Glutamatergic neuron (in vitro differentiated cells): ENCODE results near the gene RIPOR3. TPM values are rescaled to one million over a fixed set of nuclear protein-coding genes. Genes with fewer than 3 reads are reported as not detected.

ENCODE experiments used
- DNase-seq: peaks from one replicate; pipeline ENCODE4 v3.0.0; 2022
- H3K27ac Mint-ChIP-seq: one replicate; pipeline ENCODE4 v1.8.0; 2020; ENCODE audit warnings: mild to moderate bottlenecking, mixed read lengths, inconsistent platforms; ENCODE audit not compliant: unreplicated experiment
- H3K27me3 Mint-ChIP-seq: one replicate; pipeline ENCODE4 v1.8.0; 2020; ENCODE audit warnings: mild to moderate bottlenecking, moderate library complexity, mixed read lengths, inconsistent platforms; ENCODE audit not compliant: unreplicated experiment
- H3K36me3 Mint-ChIP-seq: one replicate; pipeline ENCODE4 v1.8.0; 2020; ENCODE audit warnings: mild to moderate bottlenecking, mixed read lengths, inconsistent platforms; ENCODE audit not compliant: unreplicated experiment
- H3K4me1 Mint-ChIP-seq: one replicate; pipeline ENCODE4 v1.8.0; 2020; ENCODE audit warnings: mild to moderate bottlenecking, low read depth, mixed read lengths, inconsistent platforms; ENCODE audit not compliant: unreplicated experiment
- H3K4me3 Mint-ChIP-seq: one replicate; pipeline ENCODE4 v1.8.0; 2020; ENCODE audit warnings: mild to moderate bottlenecking, mixed read lengths, inconsistent platforms; ENCODE audit not compliant: unreplicated experiment
- H3K9me3 Mint-ChIP-seq: one replicate; pipeline ENCODE4 v1.8.0; 2020; ENCODE audit warnings: mild to moderate bottlenecking, moderate library complexity, mixed read lengths, inconsistent platforms; ENCODE audit not compliant: unreplicated experiment
- CTCF ChIP-seq: fragments of 200-600 bp; sonication (generic); IDR thresholded peaks from one replicate; pipeline ENCODE4 v1.5.0; 2021; ENCODE audit not compliant: partially characterized antibody, unreplicated experiment
- total RNA-seq: library from RNA; stranded (reverse); fragmentation: NEBNext Ultra II Directional; extraction: Animal tissue kit (Norgen Biotek cat#: 25700); gene quantifications from one replicate; pipeline ENCODE4 v1.2.1, GENCODE V29; 2021; ENCODE audit not compliant: unreplicated experiment

RIPOR3 gene
- total RNA-seq, 1 donor from 2014 or later, result not detected

GRCh38 chr20:50659975-50660670 lies 31.2 kb downstream of the RIPOR3 start:
- Mint-ChIP-seq H3K9me3 (peaks cover 1% of the 10 kb centered on the region), H3K27ac (no peak overlapping the region), H3K27me3 (peaks cover 4% of the 10 kb centered on the region), H3K36me3 (no peaks in the 10 kb centered on the region), H3K4me3 (no peak overlapping the region), H3K4me1 (peaks cover 11% of the 10 kb centered on the region)
- no peak for TF ChIP-seq CTCF
- DNase-seq, result no peak

- no peaks in the 10 kb centered on the region for H3K36me3 Mint-ChIP-seq
- TF ChIP-seq CTCF, result no peak
- H3K4me3 Mint-ChIP-seq, result no peak overlapping the region
- peaks cover 4% of the 10 kb centered on the region for H3K27me3 Mint-ChIP-seq
- H3K4me1 Mint-ChIP-seq, result peaks cover 7% of the 10 kb centered on the region
- no peak for DNase-seq
- H3K9me3 Mint-ChIP-seq, result peaks cover 1% of the 10 kb centered on the region
- no peak overlapping the region for H3K27ac Mint-ChIP-seq
Observed at GRCh38 chr20:50658804-50659380, 32.5 kb downstream of the RIPOR3 start.

DNA sequence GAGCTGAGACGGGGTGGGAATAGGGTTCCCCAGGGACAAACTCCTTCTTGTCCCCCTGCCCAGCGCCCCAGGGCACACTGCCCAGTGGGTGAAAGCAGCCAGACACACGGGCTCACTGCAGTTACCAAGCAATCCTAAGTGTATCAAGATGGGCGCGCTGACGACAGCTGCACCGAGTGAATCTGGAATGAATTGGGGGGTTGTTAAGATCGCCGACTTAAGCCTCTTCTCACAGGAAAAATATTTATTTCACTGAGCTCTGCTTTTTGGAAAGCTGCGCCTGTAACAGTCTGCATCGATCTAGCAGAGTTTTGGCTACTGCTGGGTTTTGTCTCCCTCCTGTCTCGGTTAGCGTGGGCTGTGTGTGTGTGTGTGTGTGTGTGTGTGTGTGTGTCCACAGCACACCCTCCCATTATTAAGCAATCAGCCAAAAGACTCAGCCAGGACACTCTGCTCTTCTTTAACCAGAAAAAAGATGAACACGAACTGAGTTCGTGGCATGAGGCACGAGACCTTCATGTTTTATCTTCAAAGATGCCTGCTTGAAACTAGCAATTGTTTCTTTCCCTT lies 35.9 kb downstream of the RIPOR3 start:
- DNase-seq, result no peak
- peaks cover 4% of the 10 kb centered on the region for H3K27me3 Mint-ChIP-seq
- TF ChIP-seq CTCF, result no peak
- peaks cover 2% of the 10 kb centered on the region for H3K9me3 Mint-ChIP-seq
- peaks cover under 1% of the 10 kb centered on the region for H3K4me1 Mint-ChIP-seq
- H3K4me3 Mint-ChIP-seq, result no peak overlapping the region
- no peak overlapping the region for H3K27ac Mint-ChIP-seq
- H3K36me3 Mint-ChIP-seq, result no peaks in the 10 kb centered on the region

- peaks cover 4% of the 10 kb centered on the region for H3K27me3 Mint-ChIP-seq
Observed at GRCh38 chr20:50654904-50655303, 36.4 kb downstream of the RIPOR3 start.

More at GRCh38 chr20:50654904-50655303, 36.4 kb downstream of the RIPOR3 start:
- no peak for DNase-seq
- peaks cover 3% of the 10 kb centered on the region for H3K9me3 Mint-ChIP-seq
- no peaks in the 10 kb centered on the region for H3K4me1 Mint-ChIP-seq
- H3K4me3 Mint-ChIP-seq, result no peak overlapping the region
- H3K27ac Mint-ChIP-seq, result no peak overlapping the region
- H3K36me3 Mint-ChIP-seq, result no peaks in the 10 kb centered on the region
- TF ChIP-seq CTCF, result no peak
